Uterus (tissue), 4 donors: ENCODE measurements around the gene GUCD1. TPM values are rescaled to one million over a fixed set of nuclear protein-coding genes. Genes with fewer than 3 reads are reported as not detected.
A peak's percentile ranks its signal among the peaks of the same experiment; 100 is the strongest.

ENCODE experiments used
- DNase-seq, 2 donors: peaks; one replicate each; pipeline ENCODE4 v3.0.0-alpha.2; 2019 to 2020
- H3K27ac ChIP-seq, 2 donors: fragments of 200-600 bp; sonication (generic); 1 replicate in 1 of 2; 2 replicates in 1 of 2; pipeline ENCODE4 v1.5.1; 2016 to 2018
- H3K27me3 ChIP-seq, 2 donors: fragments of 200-600 bp; sonication (generic); one replicate each; pipeline ENCODE4 v1.5.1; 2018 to 2019; ENCODE audit warnings: control low read depth in 1 of 2
- H3K36me3 ChIP-seq, 2 donors: fragments of 200-600 bp; sonication (generic); one replicate each; pipeline ENCODE4 v1.5.1; 2019; ENCODE audit warnings: control low read depth in 1 of 2
- H3K4me1 ChIP-seq, 2 donors: fragments of 200-600 bp; sonication (generic); one replicate each; pipeline ENCODE4 v1.5.1; 2018 to 2019; ENCODE audit warnings: control low read depth in 1 of 2
- H3K4me3 ChIP-seq, 2 donors: fragments of 200-600 bp; sonication (generic); 1 replicate in 1 of 2; 2 replicates in 1 of 2; pipeline ENCODE4 v1.5.1; 2018 to 2019; ENCODE audit warnings: mild to moderate bottlenecking in 1 of 2
- H3K9me3 ChIP-seq, 2 donors: fragments of 200-600 bp; sonication (generic); one replicate each; pipeline ENCODE4 v1.5.1; 2019; ENCODE audit warnings: control low read depth in 1 of 2
- POLR2A ChIP-seq, 2 donors: fragments of 450-650 bp; IDR thresholded peaks; one replicate each; pipeline ENCODE4 v1.6.1; 2016; ENCODE audit warnings: antibody characterized with exemption in 2 of 2, mild to moderate bottlenecking in 1 of 2, moderate library complexity in 1 of 2
- intact Hi-C: fragments of 100-400 bp; cut with DNase I; formaldehyde crosslinking; loops from one replicate; pipeline ENCODE4 v1.15.1; 2023; ENCODE audit warnings: low total_unique reads
- total RNA-seq, 4 donors: library from RNA; depleted of rRNA in 3 of 4; stranded (reverse); fragments of >200 nt in 3 of 4; gene quantifications; one replicate each; pipeline versions ENCODE4 v1.1.0 to v1.2.4, GENCODE V29; 2014 to 2023
- TF ChIP-seq, protein P1 (sequence below), 4 experiments: fragments of 200-600 bp in 2 of 4; fragments of 450-650 bp in 2 of 4; sonication (generic) in 2 of 4; IDR thresholded peaks; one replicate each; pipeline ENCODE4 v1.5.1; 2016 to 2019; ENCODE audit warnings: antibody characterized with exemption in 4 of 4, mild to moderate bottlenecking in 2 of 4, moderate library complexity in 1 of 4
- donor health status: DM: yes; HTN: yes; CAD: no.

GUCD1 gene
- total RNA-seq, 4 donors from 2014 or later = 26.4 to 68.2 (median 44.9) TPM

DNA sequence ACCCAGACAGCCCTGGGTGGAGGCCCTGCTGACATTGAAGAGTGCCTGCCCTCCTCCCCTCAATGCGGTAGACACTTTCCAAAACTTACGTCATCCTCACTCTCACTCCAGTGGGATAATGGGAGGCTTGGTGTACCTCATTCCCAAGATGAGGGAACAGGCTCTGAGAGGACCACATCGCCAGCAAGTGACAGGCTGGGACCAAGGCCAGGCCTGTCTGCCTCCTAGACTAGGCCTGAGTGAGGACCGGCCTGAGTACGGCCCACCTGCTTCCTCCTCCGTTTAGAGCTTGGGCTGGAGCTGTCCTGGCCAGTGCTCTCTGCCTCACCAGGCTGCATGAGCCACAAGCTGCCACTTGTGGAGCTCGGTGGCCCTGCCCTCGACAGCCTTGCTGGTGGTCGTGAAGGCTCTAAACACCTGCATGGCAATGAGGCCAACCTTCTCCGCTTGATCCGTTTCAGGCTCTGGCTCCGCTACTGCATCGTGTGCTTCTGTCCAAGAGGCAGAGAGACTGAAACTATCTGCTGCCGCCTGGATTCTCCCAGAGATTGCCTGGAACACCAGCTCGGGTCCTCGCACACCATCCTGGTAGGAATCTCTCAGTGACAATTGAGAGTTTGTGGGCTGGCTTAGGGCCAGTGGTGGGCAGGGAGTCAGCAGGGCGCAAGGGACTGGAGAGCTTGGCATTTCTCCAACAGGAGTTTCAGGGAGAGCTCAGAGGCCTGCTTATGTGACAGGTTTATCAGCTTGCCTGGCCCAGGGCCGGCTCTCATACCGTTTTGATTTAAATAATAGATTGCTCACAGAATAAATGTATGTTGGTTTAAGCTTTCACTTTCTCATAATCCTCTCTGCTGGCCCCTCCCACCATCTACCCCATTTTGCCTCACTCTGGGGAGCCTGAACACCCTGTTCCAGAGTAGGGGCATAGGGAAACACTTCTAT, 28.6 kb upstream of the GUCD1 start:
- H3K27me3 ChIP-seq = no peaks in the 10 kb centered on the region
- H3K9me3 ChIP-seq = no peaks in the 10 kb centered on the region
- intact Hi-C loops = no loop called here
- H3K4me1 ChIP-seq = no peaks in the 10 kb centered on the region
- H3K27ac ChIP-seq = peak overlapping the region; percentile 20 to 75
- TF ChIP-seq POLR2A (IDR thresholded peaks at IDR 0.05) = no peak
- TF ChIP-seq, protein P1, sequence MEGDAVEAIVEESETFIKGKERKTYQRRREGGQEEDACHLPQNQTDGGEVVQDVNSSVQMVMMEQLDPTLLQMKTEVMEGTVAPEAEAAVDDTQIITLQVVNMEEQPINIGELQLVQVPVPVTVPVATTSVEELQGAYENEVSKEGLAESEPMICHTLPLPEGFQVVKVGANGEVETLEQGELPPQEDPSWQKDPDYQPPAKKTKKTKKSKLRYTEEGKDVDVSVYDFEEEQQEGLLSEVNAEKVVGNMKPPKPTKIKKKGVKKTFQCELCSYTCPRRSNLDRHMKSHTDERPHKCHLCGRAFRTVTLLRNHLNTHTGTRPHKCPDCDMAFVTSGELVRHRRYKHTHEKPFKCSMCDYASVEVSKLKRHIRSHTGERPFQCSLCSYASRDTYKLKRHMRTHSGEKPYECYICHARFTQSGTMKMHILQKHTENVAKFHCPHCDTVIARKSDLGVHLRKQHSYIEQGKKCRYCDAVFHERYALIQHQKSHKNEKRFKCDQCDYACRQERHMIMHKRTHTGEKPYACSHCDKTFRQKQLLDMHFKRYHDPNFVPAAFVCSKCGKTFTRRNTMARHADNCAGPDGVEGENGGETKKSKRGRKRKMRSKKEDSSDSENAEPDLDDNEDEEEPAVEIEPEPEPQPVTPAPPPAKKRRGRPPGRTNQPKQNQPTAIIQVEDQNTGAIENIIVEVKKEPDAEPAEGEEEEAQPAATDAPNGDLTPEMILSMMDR (IDR thresholded peaks at IDR 0.05) = no peak
- peak overlapping the region in 1 of 2 donors; percentile 12 for H3K4me3 ChIP-seq
- no peaks in the 10 kb centered on the region for H3K36me3 ChIP-seq
- DNase-seq = no peak

DNA sequence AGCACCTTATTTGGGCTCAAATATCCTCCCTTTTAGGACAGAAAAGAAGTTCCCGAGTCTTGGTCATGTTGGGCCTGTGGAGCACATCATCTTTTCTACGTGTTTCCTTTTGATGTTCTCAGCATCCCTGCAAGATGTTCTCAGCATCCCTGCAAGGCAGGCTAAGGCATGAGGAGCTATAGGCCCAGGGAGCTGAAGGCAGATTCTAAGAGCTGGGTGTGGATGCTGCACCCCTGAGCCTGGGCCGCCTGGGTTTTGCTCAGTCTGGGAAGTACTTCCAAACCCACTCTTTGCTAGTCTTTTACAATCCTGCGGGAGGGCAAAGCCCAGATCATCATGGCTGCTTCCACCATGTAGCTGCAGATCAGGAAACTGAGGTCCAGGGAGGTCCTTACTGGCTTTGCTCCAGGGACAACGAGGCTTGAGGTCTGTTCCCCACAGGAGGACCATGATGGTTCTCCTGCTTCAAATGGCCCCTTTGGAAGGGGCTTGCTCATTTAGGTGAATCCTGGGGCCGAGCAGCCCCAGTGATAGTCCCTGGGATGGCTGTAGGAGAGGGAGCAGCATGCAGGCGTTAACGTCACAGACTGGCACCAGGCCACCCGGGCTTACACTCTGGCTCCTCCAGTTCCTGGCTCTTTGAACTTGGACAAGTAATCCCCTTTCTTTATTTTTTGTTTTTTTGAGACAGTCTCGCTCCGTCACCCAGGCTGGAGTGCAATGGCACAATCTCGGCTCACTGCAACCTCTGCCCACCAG, 27.3 kb upstream of the GUCD1 start:
- Histone ChIP-seq H3K9me3 (no peaks in the 10 kb centered on the region), H3K4me1 (no peaks in the 10 kb centered on the region), H3K4me3 (no peak overlapping the region), H3K27ac (no peak overlapping the region), H3K27me3 (no peaks in the 10 kb centered on the region), H3K36me3 (no peaks in the 10 kb centered on the region)
- DNase-seq = no peak
- TF ChIP-seq POLR2A (IDR thresholded peaks at IDR 0.05) = no peak
- TF ChIP-seq, protein P1 (IDR thresholded peaks at IDR 0.05) = no peak
- intact Hi-C loops = no loop called here

GRCh38 chr22:24580276-24580675, 25.3 kb upstream of the GUCD1 start:
- Histone ChIP-seq H3K4me3 (no peak overlapping the region), H3K4me1 (no peaks in the 10 kb centered on the region)
- intact Hi-C loops = no loop called here

GRCh38 chr22:24579258-24579601, 24.3 kb upstream of the GUCD1 start:
- H3K4me3 ChIP-seq = no peak overlapping the region
- no peaks in the 10 kb centered on the region for H3K36me3 ChIP-seq
- no peak for TF ChIP-seq POLR2A (IDR thresholded peaks at IDR 0.05)
- TF ChIP-seq, protein P1 (IDR thresholded peaks at IDR 0.05) = no peak
- H3K9me3 ChIP-seq = no peaks in the 10 kb centered on the region
- no peaks in the 10 kb centered on the region for H3K27me3 ChIP-seq
- H3K4me1 ChIP-seq = no peaks in the 10 kb centered on the region
- H3K27ac ChIP-seq = peak overlapping the region; percentile 57 to 67
- DNase-seq = no peak
- intact Hi-C loops = no loop called here

More at GRCh38 chr22:24580276-24580675, 25.3 kb upstream of the GUCD1 start:
- no peaks in the 10 kb centered on the region for H3K36me3 ChIP-seq
- no peak for TF ChIP-seq POLR2A (IDR thresholded peaks at IDR 0.05)
- TF ChIP-seq, protein P1 (IDR thresholded peaks at IDR 0.05) = no peak
- no peaks in the 10 kb centered on the region for H3K9me3 ChIP-seq
- H3K27ac ChIP-seq = no peak overlapping the region
- H3K27me3 ChIP-seq = no peaks in the 10 kb centered on the region
- no peak for DNase-seq
